Loucy (cell line): Measurements from ENCODE around the gene NOTCH3.

Experiments used
- H2AFZ ChIP-seq: fragments of 200-600 bp; sonication (generic); 2 replicates; pipeline ENCODE4 v1.6.0; 2016; ENCODE audit warnings: antibody characterized with exemption, mild to moderate bottlenecking, low read length, moderate library complexity
- H3F3A ChIP-seq: fragments of 200-600 bp; 2 replicates; pipeline ENCODE4 v1.6.0; 2016; ENCODE audit warnings: antibody characterized with exemption, low read depth, mild to moderate bottlenecking
- H3K27me3 ChIP-seq: fragments of 200-600 bp; sonication (generic); 2 replicates; pipeline ENCODE4 v1.6.1; 2014; ENCODE audit warnings: low read length, mild to moderate bottlenecking; ENCODE audit not compliant: insufficient read depth, poor library complexity, severe bottlenecking
- H3K36me3 ChIP-seq: fragments of 200-600 bp; sonication (generic); 2 replicates; pipeline ENCODE4 v1.6.1; 2016; ENCODE audit warnings: low read length; ENCODE audit not compliant: insufficient read depth
- H3K4me1 ChIP-seq: fragments of 200-600 bp; sonication (generic); 2 replicates; pipeline ENCODE4 v1.5.1; 2014; ENCODE audit warnings: low read length, mild to moderate bottlenecking; ENCODE audit not compliant: insufficient read depth, poor library complexity, severe bottlenecking
- H3K4me2 ChIP-seq: fragments of 200-600 bp; sonication (generic); 2 replicates; pipeline ENCODE4 v1.6.0; 2014; ENCODE audit warnings: antibody characterized with exemption, low read length, low read depth, mild to moderate bottlenecking; ENCODE audit not compliant: poor library complexity, severe bottlenecking
- H3K4me3 ChIP-seq: fragments of 200-600 bp; sonication (generic); 2 replicates; pipeline ENCODE4 v1.5.1; 2014; ENCODE audit warnings: low read length, mild to moderate bottlenecking, mixed read lengths; ENCODE audit not compliant: poor library complexity, severe bottlenecking
- H3K79me2 ChIP-seq: fragments of 200-600 bp; sonication (generic); 2 replicates; pipeline ENCODE4 v1.6.1; 2014; ENCODE audit warnings: low read length; ENCODE audit not compliant: insufficient read depth
- H3K9ac ChIP-seq: fragments of 200-600 bp; sonication (generic); 2 replicates; pipeline ENCODE4 v1.6.0; 2014; ENCODE audit warnings: mild to moderate bottlenecking, low read depth, low read length, moderate library complexity; ENCODE audit not compliant: poor library complexity, severe bottlenecking
- H3K9me2 ChIP-seq: fragments of 200-600 bp; sonication (generic); replicated peaks from 2 replicates; pipeline ENCODE4 v1.6.1; 2016; ENCODE audit warnings: low read depth, low read length, mixed read lengths
- H3K9me3 ChIP-seq: fragments of 200-600 bp; sonication (generic); 2 replicates; pipeline ENCODE4 v1.6.1; 2014; ENCODE audit warnings: mild to moderate bottlenecking, antibody characterized with exemption, low read length, low read depth; ENCODE audit not compliant: insufficient read depth
- H4K20me1 ChIP-seq: fragments of 200-600 bp; sonication (generic); 2 replicates; pipeline ENCODE4 v1.6.0; 2014; ENCODE audit warnings: antibody characterized with exemption, low read length, mild to moderate bottlenecking; ENCODE audit not compliant: insufficient read depth, poor library complexity, severe bottlenecking
- CTCF ChIP-seq: fragments of 200-600 bp; sonication (generic); conservative IDR thresholded peaks from 2 replicates; pipeline ENCODE4 v1.5.1; 2014; ENCODE audit warnings: mild to moderate bottlenecking, antibody characterized with exemption, low read length
- EZH2phosphoT487 ChIP-seq: fragments of 200-600 bp; IDR thresholded peaks from 2 replicates; pipeline ENCODE4 v1.6.1; 2018; ENCODE audit warnings: antibody characterized with exemption, mild to moderate bottlenecking, moderate library complexity, borderline replicate concordance

Gene NOTCH3

GRCh38 chr19:15111758-15112157 lies 89.0 kb downstream of the NOTCH3 start:
- Histone ChIP-seq H2AFZ (no peak overlapping the region), H3K36me3 (peaks cover 21% of the 10 kb centered on the region; the same call in 1 of the 2 replicates), H3K9ac (no peak overlapping the region), H3K79me2 (no peaks in the 10 kb centered on the region), H3F3A (no peaks in the 10 kb centered on the region), H4K20me1 (no peaks in the 10 kb centered on the region), H3K27me3 (no peaks in the 10 kb centered on the region), H3K4me2 (no peak overlapping the region), H3K4me1 (peaks cover 4% of the 10 kb centered on the region), H3K4me3 (no peak overlapping the region), H3K9me3 (no peaks in the 10 kb centered on the region), H3K9me2 (no peaks in the 10 kb centered on the region)
- no peak for TF ChIP-seq CTCF
- TF ChIP-seq EZH2phosphoT487 = no peak

- no peaks in the 10 kb centered on the region for H4K20me1 ChIP-seq
- no peak overlapping the region for H3K9ac ChIP-seq
- no peaks in the 10 kb centered on the region for H3K9me3 ChIP-seq
- no peak for TF ChIP-seq EZH2phosphoT487
- TF ChIP-seq CTCF = no peak
- no peak overlapping the region for H3K4me2 ChIP-seq
- no peak overlapping the region for H2AFZ ChIP-seq
- H3F3A ChIP-seq = no peaks in the 10 kb centered on the region
- H3K36me3 ChIP-seq = peaks cover 8% of the 10 kb centered on the region; the same call in 1 of the 2 replicates
- H3K9me2 ChIP-seq = no peaks in the 10 kb centered on the region
- no peak overlapping the region for H3K4me3 ChIP-seq
- H3K27me3 ChIP-seq = no peaks in the 10 kb centered on the region
- peaks cover 4% of the 10 kb centered on the region for H3K4me1 ChIP-seq
- H3K79me2 ChIP-seq = no peaks in the 10 kb centered on the region
Measured at GRCh38 chr19:15110418-15110815, 90.4 kb downstream of the NOTCH3 start.

- Histone ChIP-seq H3K9ac (no peak overlapping the region), H2AFZ (no peak overlapping the region), H4K20me1 (no peaks in the 10 kb centered on the region), H3F3A (no peaks in the 10 kb centered on the region), H3K9me3 (no peaks in the 10 kb centered on the region), H3K27me3 (no peaks in the 10 kb centered on the region), H3K4me2 (no peak overlapping the region), H3K4me1 (peaks cover 4% of the 10 kb centered on the region), H3K79me2 (no peaks in the 10 kb centered on the region), H3K9me2 (no peaks in the 10 kb centered on the region), H3K36me3 (peaks cover 3% of the 10 kb centered on the region; the same call in 1 of the 2 replicates), H3K4me3 (no peak overlapping the region)
- TF ChIP-seq CTCF = no peak
- no peak for TF ChIP-seq EZH2phosphoT487
Measured at GRCh38 chr19:15109768-15110417, 90.9 kb downstream of the NOTCH3 start.
